GM21717 (cell line): ENCODE measurements around the gene DPY19L3.
A peak's percentile ranks its signal among the peaks of the same experiment; 100 is the strongest.
"Not testable (repeated sequence)": the region's sequence is repeated elsewhere in the genome, so short reads cannot be mapped to it uniquely, and the experiment has no call there.

Source experiments
- ATAC-seq: cut with Tn5 transposase; IDR thresholded peaks from one replicate; pipeline ENCODE4 v1.9.1; 2021; ENCODE audit warnings: mild to moderate bottlenecking, moderate library complexity; ENCODE audit not compliant: unreplicated experiment

The DPY19L3 gene

DNA sequence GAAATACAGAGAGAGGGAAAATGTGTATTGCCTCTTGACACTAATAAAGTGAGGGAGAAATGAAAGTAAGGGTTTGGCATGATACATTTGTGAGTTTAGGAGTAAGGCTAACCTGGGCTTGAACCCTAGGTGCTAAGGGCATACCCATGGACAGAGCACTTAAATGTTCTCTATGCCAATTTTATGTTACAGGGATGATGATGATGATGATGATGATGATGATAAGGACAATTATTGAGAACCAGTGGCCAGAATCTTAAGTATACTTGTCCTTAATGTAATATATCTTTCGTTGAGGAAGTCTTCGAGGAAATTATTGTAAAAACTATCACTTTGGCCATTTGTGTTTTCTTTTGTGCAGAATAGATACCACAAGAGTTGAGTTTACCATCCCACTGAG is 33.2 kb downstream of the DPY19L3 start:
- no peak for ATAC-seq

DNA sequence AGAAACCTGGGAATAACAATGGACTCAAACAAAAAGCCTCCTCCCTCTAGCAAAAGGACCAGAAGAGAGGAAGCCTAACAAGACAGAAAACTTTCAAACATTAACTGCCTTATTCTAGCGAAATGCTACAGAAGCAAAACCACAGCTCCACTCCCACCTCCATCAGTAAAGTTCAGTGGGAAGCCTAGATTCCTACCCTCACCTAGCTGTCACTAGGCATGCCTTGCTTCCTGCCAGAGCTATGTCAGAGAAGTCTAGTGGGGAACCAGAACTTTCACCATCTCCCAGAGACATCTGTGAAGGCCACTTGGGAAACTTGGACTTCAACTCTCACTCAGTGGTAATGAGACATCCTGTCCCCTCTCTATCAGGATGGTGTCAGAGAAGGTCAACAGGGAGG is 37.1 kb downstream of the DPY19L3 start:
- no peak for ATAC-seq

DNA sequence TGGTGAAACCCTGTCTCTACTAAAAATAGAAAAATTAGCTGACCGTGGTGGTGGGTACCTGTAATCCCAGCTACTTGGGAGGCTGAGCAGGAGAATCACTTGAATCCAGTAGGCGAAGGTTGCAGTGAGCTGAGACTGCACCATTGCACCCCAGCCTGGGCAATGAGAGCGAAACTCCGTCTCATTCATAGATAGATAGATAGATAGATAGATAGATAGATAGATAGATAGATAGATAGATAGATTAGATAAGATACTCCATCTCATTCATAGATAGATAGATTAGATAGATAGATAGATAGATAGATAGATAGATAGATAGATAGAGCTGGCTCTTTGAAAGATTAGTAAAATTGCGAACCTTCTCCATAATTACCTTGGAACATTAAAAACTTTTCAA is 42.0 kb downstream of the DPY19L3 start:
- ATAC-seq: not testable (repeated sequence)

DNA sequence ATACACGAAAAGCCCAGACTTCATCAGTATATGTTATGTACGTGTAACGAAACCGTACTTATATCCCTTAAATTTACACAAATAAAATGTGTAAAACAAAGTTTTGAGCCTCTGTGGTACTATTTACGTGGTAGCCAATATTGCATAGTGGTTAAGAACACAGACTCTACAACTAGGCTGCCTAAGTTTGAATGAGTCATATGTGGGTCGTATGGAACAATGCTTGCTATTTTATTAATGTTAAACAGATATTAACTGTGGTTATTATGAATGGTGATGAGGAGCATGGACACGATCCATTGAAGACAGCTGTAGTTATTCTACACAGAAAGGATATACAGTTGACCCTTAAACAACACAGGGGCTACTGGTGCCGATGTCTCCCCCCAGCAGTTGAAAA is 42.5 kb downstream of the DPY19L3 start:
- ATAC-seq: no peak

DNA sequence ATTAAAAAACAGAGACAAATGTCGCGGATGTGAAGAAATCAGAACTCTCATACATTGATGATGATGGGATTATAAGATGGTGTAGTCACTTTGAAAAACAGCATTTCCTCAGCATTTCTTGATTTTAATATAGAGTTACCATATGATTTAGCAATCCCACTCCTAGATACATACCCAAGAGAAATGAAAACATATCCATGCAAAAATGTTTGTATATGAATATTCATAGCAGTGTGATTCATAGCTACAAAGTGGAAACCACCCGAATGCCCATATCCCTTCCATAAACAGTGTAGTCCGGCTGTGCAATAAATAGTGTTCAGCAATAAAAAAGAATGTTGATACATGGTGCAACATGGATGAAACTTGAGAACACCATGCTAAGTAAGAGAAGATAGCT is 44.6 kb downstream of the DPY19L3 start:
- ATAC-seq: no peak

DNA sequence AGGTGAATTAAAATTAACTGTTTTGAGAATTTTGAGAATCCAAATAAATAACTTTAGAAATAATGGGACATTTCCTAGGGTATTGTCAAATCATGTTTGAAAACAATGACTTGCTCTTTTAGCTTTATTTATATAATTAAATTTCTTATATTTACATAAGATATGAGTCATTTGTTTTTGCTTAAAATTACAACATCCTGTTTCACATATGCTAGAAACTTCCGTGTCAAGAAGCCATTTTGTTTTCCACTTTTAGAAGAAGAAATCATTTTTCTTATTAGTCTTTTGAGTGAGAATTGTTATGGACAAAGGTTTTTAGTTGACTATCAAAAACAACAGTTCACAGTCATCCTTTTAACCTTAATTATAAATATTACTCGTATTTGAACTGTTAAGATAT is 48.2 kb downstream of the DPY19L3 start:
- no peak for ATAC-seq

DNA sequence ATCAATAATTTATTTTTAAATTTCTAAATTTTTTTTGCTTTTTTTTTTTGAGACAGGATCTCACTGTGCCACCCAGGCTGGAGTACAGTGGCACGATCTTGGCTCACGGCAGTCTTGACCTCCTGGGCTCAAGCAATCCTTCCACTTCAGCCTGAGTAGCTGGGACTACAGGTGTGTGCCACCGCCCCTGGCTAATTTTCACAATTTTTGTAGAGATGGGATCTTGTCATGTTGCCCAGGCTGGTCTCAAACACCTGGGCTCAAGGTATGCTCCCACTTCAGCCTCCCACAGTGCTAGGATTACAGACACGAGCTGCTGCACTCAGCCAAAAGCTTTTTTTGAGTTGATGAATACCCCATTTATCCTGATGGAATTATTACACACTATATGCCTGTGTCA is 50.8 kb downstream of the DPY19L3 start:
- no peak for ATAC-seq

DNA sequence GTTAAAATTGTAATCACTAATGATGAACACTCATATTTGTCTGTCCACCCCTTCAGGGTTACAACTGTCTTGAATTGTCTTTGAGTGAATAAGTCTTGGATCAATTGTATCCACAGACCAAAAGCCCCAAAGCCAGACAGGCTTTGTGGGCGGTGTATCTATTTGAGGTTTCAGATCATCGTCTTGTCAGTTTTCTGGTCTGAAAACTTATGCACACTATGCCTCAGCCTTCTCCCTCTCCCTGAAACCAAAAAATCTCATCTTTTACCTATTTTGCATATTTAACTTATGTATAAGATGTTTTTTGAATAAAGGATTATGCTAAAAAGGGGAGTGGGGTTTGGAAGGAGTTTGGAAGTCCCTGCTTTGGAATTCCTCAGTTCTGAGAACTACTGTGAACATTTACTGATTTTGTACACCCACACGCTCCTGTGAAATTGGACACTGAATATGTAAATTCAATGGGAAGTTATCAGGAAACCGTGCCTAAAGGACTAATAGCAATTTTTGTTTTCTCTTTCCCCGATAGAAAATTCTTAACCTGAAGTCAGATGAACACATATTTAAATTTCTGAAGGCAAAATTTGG is 52.1 kb downstream of the DPY19L3 start:
- no peak for ATAC-seq

DNA sequence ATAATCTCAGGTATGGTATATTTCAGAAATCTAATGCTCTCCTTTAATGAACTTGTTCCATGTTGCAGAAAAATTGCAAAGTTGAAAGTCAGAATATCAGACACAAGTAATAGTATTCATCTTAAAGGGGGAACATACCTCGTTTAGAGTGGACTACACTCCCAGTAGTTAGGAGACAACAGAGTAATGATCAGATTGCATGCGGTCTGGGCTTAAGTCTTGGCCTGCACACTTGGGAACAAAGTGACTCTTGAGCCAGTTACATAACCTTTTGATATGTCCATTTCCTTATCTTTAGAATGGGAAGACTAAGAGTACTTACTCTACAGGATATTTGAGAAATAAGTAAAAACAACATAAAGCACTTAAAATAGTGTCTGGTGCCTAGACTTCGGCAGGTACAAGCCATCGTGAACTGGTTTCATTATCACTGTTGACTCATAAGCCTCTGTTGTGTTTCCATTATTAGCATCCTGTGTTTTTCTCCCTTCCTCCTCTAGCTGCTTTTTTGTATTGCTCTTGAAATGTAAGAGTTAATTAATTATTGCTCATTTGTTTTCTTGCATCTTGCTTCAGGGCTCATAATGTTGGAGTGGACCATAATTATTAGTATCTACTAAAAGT is 53.0 kb downstream of the DPY19L3 start:
- peak; percentile 80 for ATAC-seq

DNA sequence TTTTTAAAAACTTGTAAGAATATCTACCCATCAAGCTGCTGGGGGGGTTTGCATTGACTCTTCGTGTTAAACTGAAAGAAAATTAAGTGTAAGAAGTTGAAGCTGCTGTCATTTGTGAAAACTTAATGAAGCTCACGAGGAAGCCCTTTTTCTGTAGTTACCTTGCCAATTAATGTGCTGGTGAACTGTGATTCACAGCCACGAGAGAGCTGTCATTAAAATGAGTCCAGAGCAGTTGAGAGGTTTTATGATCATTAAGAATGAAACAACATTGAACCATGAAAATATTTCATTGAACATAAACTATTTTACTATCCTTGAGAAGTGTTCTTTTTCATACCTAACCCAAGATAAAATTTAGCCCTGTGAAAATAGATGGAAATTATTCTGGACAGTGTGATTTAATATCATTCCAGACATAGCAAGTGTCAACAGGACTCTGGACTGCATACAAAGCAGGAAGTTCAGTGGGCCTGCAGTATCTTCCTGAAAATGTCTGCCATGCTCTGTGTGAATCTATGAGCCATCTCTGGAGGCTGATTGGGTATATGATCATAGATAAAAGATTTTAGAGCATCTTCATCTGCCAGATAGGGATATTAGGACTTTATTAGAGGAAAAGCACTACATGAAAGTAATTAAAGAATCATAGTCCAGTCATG is 53.8 kb downstream of the DPY19L3 start:
- ATAC-seq: no peak

DNA sequence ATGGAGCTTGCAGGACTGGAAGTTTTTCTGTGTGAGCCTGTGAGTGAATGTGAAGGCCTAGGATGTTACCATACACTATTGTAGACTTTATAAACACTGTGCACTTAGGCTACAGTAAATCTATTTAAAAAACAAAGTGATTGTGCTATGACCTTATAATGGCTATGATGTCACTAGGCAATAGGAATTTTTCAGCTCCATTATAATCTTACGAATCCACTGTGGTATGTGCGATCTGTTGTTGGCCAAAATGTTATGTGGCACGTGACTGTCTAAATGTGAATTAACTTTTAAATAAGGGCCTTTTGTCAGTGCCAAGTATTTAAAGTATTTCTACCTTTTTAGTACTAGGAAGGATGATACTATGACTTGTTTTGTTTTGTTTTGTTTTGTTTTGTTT is 54.9 kb downstream of the DPY19L3 start:
- ATAC-seq: no peak

DNA sequence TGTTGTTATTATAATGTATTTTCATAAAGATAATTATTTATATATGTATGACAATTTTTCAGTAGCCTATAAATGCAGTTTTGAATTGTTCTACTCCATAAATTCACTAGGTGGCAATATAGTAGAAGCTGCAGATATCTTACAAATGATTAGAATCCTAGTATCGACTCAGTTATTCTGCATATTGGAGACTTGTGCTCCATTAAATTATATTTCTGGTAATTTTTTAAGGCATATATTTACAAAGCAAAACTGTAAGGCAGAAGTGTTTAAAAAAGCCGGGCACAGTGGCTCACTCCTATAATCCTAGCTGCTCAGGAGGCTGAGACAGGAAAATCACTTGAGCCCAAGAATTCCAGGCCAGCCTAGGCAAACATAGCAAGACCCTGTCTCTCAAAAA is 58.7 kb downstream of the DPY19L3 start:
- ATAC-seq: no peak

DNA sequence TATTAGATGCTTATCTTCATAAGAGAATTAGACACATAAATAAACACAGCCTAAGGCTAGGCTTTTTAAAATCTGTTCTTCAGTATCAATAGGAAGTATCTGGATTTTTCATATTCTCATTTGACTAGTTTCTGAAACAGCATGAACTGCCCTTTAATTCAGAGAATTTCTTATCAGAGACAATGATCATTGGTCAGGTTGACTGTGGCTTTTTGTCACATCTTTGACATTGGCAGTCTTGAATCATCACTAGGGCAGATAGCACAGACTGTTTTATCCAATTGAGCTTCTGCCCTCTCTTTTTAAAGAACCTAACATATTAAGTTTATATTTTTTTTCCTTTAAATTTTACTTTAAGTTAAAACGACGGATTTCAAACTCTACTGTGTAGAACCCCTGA is 59.6 kb downstream of the DPY19L3 start:
- no peak for ATAC-seq

DNA sequence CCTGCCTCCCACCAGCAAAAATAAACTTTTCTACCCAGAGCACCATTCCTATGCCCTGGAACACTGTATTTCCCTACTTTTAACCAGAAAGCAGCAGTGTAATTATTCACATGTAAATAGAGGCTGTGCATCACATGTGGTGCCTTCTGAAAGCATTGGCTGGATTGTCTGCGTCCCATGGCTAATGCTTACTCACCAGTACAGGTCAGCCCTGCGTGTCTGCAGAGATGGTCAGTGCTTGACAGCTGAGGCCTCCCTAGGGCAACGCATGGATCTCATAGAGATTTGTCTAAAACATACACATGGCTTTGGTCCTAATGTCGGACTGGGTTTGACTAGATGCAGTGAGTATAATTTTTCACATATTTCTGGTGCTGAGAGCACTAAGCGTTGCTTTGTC is 64.2 kb downstream of the DPY19L3 start:
- ATAC-seq: no peak

DNA sequence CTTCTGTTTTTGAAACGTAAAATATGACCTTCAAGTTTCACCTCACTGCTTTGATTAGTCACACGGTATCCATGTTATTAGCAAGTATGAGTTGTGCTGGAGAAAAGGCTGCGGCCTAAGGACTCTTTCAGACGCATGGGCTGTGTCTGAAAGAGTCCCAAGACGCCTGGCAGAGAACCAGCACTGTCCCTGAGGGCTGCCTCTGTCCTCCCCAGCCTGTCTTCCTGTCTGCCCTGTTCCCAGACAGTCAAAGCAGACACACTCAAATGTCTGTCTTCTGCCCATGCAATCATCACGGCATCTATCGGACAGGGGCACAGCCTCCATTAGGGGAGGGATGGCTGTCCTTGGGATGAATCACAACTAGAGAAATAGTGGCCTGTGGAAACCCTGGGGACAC is 65.5 kb downstream of the DPY19L3 start:
- ATAC-seq: no peak

DNA sequence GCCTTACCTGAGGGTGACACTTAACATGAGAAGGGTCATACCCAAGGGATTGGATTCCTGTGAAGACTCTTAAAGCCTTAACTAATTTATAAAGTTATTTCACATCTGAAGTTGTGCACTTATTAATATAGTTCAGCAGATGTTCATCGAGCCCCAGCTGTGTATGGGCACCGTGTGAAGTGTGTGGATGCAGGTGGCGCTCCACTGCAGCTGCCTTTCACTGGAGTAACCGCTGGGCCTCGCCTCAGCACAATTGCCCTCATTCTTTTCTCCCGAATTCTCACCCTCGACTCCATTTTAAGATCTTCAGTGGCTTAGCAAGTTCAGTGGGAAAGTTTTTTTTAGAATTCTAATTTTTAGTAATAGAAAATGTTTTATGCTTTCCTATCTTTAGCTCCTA is 66.2 kb downstream of the DPY19L3 start:
- ATAC-seq: no peak

DNA sequence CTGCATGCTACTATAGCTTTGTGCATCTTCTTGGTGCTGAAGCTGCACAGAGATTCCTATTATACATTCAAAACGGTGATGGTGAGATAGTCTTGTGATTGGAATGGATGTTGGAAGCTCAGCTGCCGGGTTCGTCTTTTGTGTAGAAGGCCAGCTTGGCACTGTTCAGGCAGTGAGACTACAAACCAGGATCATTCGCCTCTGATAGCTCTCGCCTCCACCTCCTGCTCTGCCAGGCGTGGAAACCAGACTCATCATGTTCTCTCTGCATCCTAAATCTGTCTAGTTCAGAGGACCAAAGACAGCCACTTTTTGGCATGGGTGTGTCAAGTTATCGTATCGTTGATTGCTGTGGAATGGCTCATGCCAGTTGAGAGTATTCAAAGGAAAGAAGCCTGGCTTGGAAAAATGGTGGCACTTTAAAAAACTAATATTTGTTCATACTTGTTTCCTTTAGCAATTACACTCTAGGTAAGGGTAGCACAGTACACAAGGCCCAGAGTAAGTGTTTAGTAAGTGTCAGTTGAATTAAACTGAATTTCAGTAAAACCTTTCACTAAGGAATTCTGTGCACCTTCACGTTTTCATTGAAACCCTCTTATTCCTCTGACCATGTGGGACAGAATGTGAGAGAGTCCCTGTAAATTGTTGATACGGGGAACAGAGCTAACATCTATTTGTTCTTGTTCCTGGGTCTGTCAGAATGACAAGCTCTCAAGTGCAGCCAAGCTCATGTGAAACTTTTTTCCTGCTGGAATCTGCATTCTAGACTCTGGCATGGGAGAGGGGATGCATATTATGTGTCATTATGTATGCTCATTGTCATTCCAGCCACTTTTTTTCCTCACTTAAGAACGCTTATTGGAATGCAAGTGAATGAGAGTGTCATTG is 69.8 kb downstream of the DPY19L3 start:
- ATAC-seq: no peak

DNA sequence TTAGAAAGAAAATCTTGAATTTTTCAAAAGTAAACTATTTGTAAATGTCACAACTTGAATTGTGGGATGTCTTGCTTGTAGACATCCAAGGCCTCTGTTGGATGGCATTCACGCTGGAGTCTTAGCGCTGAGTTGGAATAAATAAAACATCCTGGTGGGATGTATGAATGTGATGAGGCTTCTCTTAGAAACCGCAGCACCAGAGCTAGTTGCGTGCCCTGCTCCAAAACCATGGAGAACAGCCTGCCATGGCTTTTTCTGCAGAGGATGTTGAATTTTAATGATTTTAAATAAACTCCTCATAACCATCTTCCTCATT is 70.4 kb downstream of the DPY19L3 start:
- ATAC-seq: no peak

DNA sequence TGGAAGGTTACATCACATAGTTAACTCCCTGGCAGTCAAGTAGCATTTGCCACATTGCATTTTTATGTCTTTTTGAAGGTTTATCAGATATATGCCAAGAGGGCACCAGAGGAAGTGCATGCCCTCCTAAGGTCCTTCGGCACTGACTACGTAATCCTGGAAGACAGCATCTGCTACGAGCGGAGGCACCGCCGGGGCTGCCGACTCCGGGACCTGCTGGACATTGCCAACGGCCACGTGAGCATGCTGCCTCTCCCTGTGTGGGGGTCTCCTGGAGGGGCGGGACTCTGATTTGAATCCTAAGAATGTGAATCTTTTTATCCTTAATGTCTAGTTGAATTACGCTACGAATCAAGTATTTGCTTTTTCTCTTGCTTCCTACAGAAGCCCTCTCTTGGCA is 74.8 kb downstream of the DPY19L3 start:
- ATAC-seq: no peak

DNA sequence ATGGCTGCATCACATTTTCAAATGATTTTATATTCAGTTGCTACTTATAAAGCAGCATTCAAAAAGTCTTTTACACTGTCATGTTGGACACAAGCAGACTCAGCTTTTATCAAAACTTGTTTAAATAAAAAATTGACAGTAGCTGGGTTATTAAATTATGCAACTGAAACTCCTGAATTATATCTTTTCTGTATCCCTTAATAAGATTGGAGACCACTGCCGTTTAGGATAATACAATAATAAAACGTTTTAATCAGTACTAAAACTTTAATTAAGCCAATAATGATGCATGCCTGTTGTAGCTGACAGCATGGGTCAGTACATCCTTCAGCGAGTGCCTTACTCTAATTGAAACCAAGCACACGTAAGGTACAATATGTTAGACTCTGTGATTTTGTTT is 78.0 kb downstream of the DPY19L3 start:
- ATAC-seq: no peak

DNA sequence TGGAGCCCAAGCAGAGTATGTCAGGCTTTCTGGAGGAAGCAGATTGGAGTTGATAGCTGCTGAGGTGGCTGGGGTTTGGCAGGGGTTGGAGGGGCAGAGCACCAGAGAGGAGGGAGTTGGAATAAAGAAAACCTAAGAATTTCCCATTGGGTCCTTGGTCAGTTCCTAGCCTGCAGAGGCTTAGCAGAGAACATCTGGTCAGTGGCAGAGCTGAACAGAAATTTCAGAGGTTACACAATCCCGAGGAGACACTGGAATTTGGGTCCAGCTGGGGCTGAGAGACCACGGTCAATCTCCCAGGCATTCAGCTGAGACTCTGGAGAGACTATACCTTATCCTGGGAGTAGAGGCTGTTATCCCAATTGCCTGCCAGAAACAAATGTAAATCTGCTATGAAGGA is 84.4 kb downstream of the DPY19L3 start:
- ATAC-seq: no peak

DNA sequence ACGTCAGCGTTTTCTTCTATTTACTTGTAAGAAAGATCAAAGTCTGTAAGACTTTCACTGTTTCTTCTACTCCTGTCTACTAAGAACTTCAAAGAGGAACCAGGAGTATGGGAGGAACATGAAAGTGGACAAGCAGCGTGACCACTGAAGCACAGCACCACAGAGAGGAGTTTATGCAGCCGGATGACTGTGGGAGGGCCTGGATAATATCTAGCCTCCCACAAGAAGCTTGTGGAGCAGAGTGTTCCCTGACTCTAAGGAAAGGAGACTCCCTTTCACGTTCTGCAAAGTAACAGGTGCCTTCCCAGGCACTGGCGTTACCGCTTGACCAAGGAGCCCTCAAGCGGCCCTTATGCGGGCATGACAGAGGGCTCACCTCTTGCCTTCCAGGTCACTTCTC is 91.8 kb downstream of the DPY19L3 start:
- ATAC-seq: no peak
